ENCODE results near the gene ZFPM1. TPM values are rescaled to one million over a fixed set of nuclear protein-coding genes. Genes with fewer than 3 reads are reported as not detected.
A peak's percentile ranks its signal among the peaks of the same experiment; 100 is the strongest.

ZFPM1 gene
- total RNA-seq, 6 donors from 2014 or later: 1.0 to 8.4 (median 3.3) TPM

- peak in 1 of 2 donors; percentile 34 for DNase-seq
- Histone ChIP-seq H3K27ac (no peak overlapping the region), H3K27me3 (no peaks in the 10 kb centered on the region), H3K9me3 (no peaks in the 10 kb centered on the region), H3K4me1 (no peaks in the 10 kb centered on the region), H3K36me3 (no peaks in the 10 kb centered on the region), H3K4me3 (no peak overlapping the region)
- TF ChIP-seq POLR2A (IDR thresholded peaks at IDR 0.05): no peak
- TF ChIP-seq CTCF (IDR thresholded peaks at IDR 0.05): no peak
- TF ChIP-seq POLR2AphosphoS5 (IDR thresholded peaks at IDR 0.05): no peak
- TF ChIP-seq EP300 (IDR thresholded peaks at IDR 0.05): no peak
- 66 to 77% methylated on average over 6 to 17 of the region's 17 CpGs for WGBS, 2 donors
- ATAC-seq (ENCODE audit: low FRiP score in 2 of 2): no peak
Observed at GRCh38 chr16:88417684-88418476, 35.2 kb upstream of the ZFPM1 start.

GRCh38 chr16:88418869-88419268 is 34.2 kb upstream of the ZFPM1 start:
- TF ChIP-seq POLR2AphosphoS5 (IDR thresholded peaks at IDR 0.05): no peak
- no peak for TF ChIP-seq POLR2A (IDR thresholded peaks at IDR 0.05)
- no peak for TF ChIP-seq CTCF (IDR thresholded peaks at IDR 0.05)
- no peak for TF ChIP-seq EP300 (IDR thresholded peaks at IDR 0.05)
- Histone ChIP-seq H3K9me3 (no peaks in the 10 kb centered on the region), H3K4me1 (no peaks in the 10 kb centered on the region), H3K36me3 (no peaks in the 10 kb centered on the region), H3K27ac (no peak overlapping the region), H3K27me3 (no peaks in the 10 kb centered on the region), H3K4me3 (no peak overlapping the region)
- DNase-seq: peak in 1 of 2 donors; percentile 72
- 73 to 75% methylated on average over 12 to 18 of the region's 18 CpGs for WGBS, 2 donors
- ATAC-seq (ENCODE audit: low FRiP score in 2 of 2): no peak

GRCh38 chr16:88419790-88420189 is 33.3 kb upstream of the ZFPM1 start:
- WGBS, 2 donors: 88% methylated on average over 10 of the region's 10 CpGs; no CpG with 5 or more reads in 1 of the 2 donors
- Histone ChIP-seq H3K36me3 (no peaks in the 10 kb centered on the region), H3K9me3 (no peaks in the 10 kb centered on the region), H3K27me3 (no peaks in the 10 kb centered on the region), H3K4me1 (no peaks in the 10 kb centered on the region), H3K27ac (no peak overlapping the region), H3K4me3 (no peak overlapping the region)
- DNase-seq: peak in 1 of 2 donors; percentile 63
- ATAC-seq (ENCODE audit: low FRiP score in 2 of 2): no peak
- no peak for TF ChIP-seq CTCF (IDR thresholded peaks at IDR 0.05)
- no peak for TF ChIP-seq EP300 (IDR thresholded peaks at IDR 0.05)
- no peak for TF ChIP-seq POLR2AphosphoS5 (IDR thresholded peaks at IDR 0.05)
- no peak for TF ChIP-seq POLR2A (IDR thresholded peaks at IDR 0.05)

GRCh38 chr16:88420496-88420895 is 32.6 kb upstream of the ZFPM1 start:
- TF ChIP-seq EP300 (IDR thresholded peaks at IDR 0.05) (no peak), CTCF (IDR thresholded peaks at IDR 0.05) (no peak), POLR2AphosphoS5 (IDR thresholded peaks at IDR 0.05) (no peak), POLR2A (IDR thresholded peaks at IDR 0.05) (no peak)
- Histone ChIP-seq H3K9me3 (no peaks in the 10 kb centered on the region), H3K36me3 (no peaks in the 10 kb centered on the region), H3K27me3 (no peaks in the 10 kb centered on the region), H3K4me1 (no peaks in the 10 kb centered on the region), H3K4me3 (no peak overlapping the region), H3K27ac (no peak overlapping the region)
- ATAC-seq (ENCODE audit: low FRiP score in 2 of 2) (no peak), DNase-seq (peak in 1 of 2 donors; percentile 33)
- WGBS, 2 donors: 73 to 81% methylated on average over 3 to 12 of the region's 12 CpGs

GRCh38 chr16:88421301-88421700 is 31.8 kb upstream of the ZFPM1 start:
- Histone ChIP-seq H3K4me1 (no peaks in the 10 kb centered on the region), H3K4me3 (no peak overlapping the region), H3K9me3 (no peaks in the 10 kb centered on the region), H3K36me3 (no peaks in the 10 kb centered on the region), H3K27ac (no peak overlapping the region), H3K27me3 (no peaks in the 10 kb centered on the region)
- WGBS, 2 donors: 85 to 90% methylated on average over 4 to 12 of the region's 14 CpGs
- TF ChIP-seq POLR2A (IDR thresholded peaks at IDR 0.05) (no peak), EP300 (IDR thresholded peaks at IDR 0.05) (no peak), CTCF (IDR thresholded peaks at IDR 0.05) (no peak), POLR2AphosphoS5 (IDR thresholded peaks at IDR 0.05) (no peak)
- peak in 1 of 2 donors; percentile 69 for DNase-seq
- no peak for ATAC-seq (ENCODE audit: low FRiP score in 2 of 2)
